T-helper 2 cell treated with Interferon-gamma antibody and Interleukin-4, amounts not matched to agents 100 ng/mL and 5 ng/mL, for 36 hours (primary cell): ENCODE data around the gene PRKG2. TPM values are rescaled to one million over a fixed set of nuclear protein-coding genes. Genes with fewer than 3 reads are reported as not detected.
"Not testable (repeated sequence)": the region's sequence is repeated elsewhere in the genome, so short reads cannot be mapped to it uniquely, and the experiment has no call there.

ENCODE experiments used
- intact Hi-C: fragments of 100-400 bp; cut with micrococcal nuclease; formaldehyde crosslinking; loops from one replicate; pipeline ENCODE4 v1.15.1; 2023
- total RNA-seq: library from RNA; stranded (reverse); gene quantifications from 2 replicates; pipeline ENCODE4 v1.2.3, GENCODE V29; 2022

PRKG2 gene
- total RNA-seq, 1 donor from 2014 or later, result 0.82 TPM

GRCh38 chr4:81164126-81164525 lies 50.9 kb downstream of the PRKG2 start:
- intact Hi-C loops, result no loop called here

GRCh38 chr4:81162752-81163458 lies 52.1 kb downstream of the PRKG2 start:
- intact Hi-C loops, result no loop called here

GRCh38 chr4:81153714-81154323 lies 61.2 kb downstream of the PRKG2 start:
- intact Hi-C loops, result not testable (repeated sequence)

GRCh38 chr4:81152839-81153713 lies 61.9 kb downstream of the PRKG2 start:
- intact Hi-C loops, result no loop called here

GRCh38 chr4:81149976-81150375 lies 65.0 kb downstream of the PRKG2 start:
- intact Hi-C loops, result no loop called here

GRCh38 chr4:81148576-81148975 lies 66.4 kb downstream of the PRKG2 start:
- intact Hi-C loops, result no loop called here

- intact Hi-C loops, result no loop called here
Observed at GRCh38 chr4:81146466-81146865, 68.6 kb downstream of the PRKG2 start.

GRCh38 chr4:81143183-81143582 lies 71.8 kb downstream of the PRKG2 start:
- intact Hi-C loops, result no loop called here

GRCh38 chr4:81142744-81143143 lies 72.3 kb downstream of the PRKG2 start:
- intact Hi-C loops, result no loop called here

- intact Hi-C loops, result no loop called here
Observed at GRCh38 chr4:81137894-81138293, 77.1 kb downstream of the PRKG2 start.

GRCh38 chr4:81137446-81137845 lies 77.6 kb downstream of the PRKG2 start:
- intact Hi-C loops, result no loop called here

GRCh38 chr4:81136161-81136905 lies 78.7 kb downstream of the PRKG2 start:
- intact Hi-C loops, result no loop called here

GRCh38 chr4:81135501-81135900 lies 79.5 kb downstream of the PRKG2 start:
- intact Hi-C loops, result no loop called here

GRCh38 chr4:81131563-81131962 lies 83.5 kb downstream of the PRKG2 start:
- intact Hi-C loops, result no loop called here

GRCh38 chr4:81131066-81131465 lies 84.0 kb downstream of the PRKG2 start:
- intact Hi-C loops, result no loop called here

- intact Hi-C loops, result no loop called here
Observed at GRCh38 chr4:81130569-81130968, 84.5 kb downstream of the PRKG2 start.

- intact Hi-C loops, result no loop called here
Observed at GRCh38 chr4:81120055-81120454, 95.0 kb downstream of the PRKG2 start.

- intact Hi-C loops, result no loop called here
Observed at GRCh38 chr4:81118086-81118485, 96.9 kb downstream of the PRKG2 start.

- intact Hi-C loops, result no loop called here
Observed at GRCh38 chr4:81116566-81116965, 98.5 kb downstream of the PRKG2 start.

GRCh38 chr4:81113024-81113423 lies 102.0 kb downstream of the PRKG2 start:
- intact Hi-C loops, result no loop called here

- intact Hi-C loops, result no loop called here
Observed at GRCh38 chr4:81109356-81109755, 105.7 kb downstream of the PRKG2 start.
